Thoracic aorta (tissue), 2 donors: ENCODE results near the gene PLXNA3. TPM values are rescaled to one million over a fixed set of nuclear protein-coding genes. Genes with fewer than 3 reads are reported as not detected.

Experiments used
- ATAC-seq: fragments of 150-250 bp; one replicate; pipeline ENCODE4 v1.8.0; 2017; ENCODE audit warnings: low read depth; ENCODE audit not compliant: insufficient number of reproducible peaks, low FRiP score
- DNase-seq: peaks from one replicate; pipeline ENCODE4 v3.0.0-alpha.2; 2020; ENCODE audit warnings: low spot score
- H3K27ac ChIP-seq, 2 donors: fragments of 200-600 bp; sonication (generic); 1 replicate in 1 of 2; 2 replicates in 1 of 2; pipeline ENCODE4 v1.5.1; 2016; ENCODE audit warnings: mild to moderate bottlenecking in 2 of 2, moderate library complexity in 2 of 2
- H3K27me3 ChIP-seq: fragments of 200-600 bp; sonication (generic); replicated peaks from 2 replicates; pipeline ENCODE4 v1.6.0; 2016; ENCODE audit warnings: mild to moderate bottlenecking; ENCODE audit not compliant: insufficient read depth
- H3K36me3 ChIP-seq: fragments of 200-600 bp; sonication (generic); one replicate; pipeline ENCODE4 v1.5.1; 2016
- H3K4me1 ChIP-seq, 2 donors: fragments of 200-600 bp; sonication (generic); 1 replicate in 1 of 2; 2 replicates in 1 of 2; pipeline versions ENCODE4 v1.5.1 to v1.6.0; 2016; ENCODE audit warnings: low read depth in 2 of 2, mild to moderate bottlenecking in 1 of 2; ENCODE audit not compliant: control insufficient read depth in 1 of 2
- H3K4me3 ChIP-seq: fragments of 200-600 bp; sonication (generic); 2 replicates; pipeline ENCODE4 v1.5.1; 2016; ENCODE audit warnings: mild to moderate bottlenecking
- H3K9me3 ChIP-seq: fragments of 200-600 bp; sonication (generic); 2 replicates; pipeline ENCODE4 v1.5.1; 2016
- CTCF ChIP-seq: fragments of 200-600 bp; sonication (generic); IDR thresholded peaks from one replicate; pipeline ENCODE4 v1.5.1; 2019; ENCODE audit warnings: antibody characterized with exemption
- total RNA-seq, 2 donors: library from RNA; depleted of rRNA; stranded (reverse); fragments of >200 nt; gene quantifications; one replicate each; pipeline versions ENCODE4 v1.1.0 to v1.2.3, GENCODE V29; 2016

The PLXNA3 gene
- total RNA-seq, 2 donors from 2014 or later: 39.3 to 40.9 TPM

DNA sequence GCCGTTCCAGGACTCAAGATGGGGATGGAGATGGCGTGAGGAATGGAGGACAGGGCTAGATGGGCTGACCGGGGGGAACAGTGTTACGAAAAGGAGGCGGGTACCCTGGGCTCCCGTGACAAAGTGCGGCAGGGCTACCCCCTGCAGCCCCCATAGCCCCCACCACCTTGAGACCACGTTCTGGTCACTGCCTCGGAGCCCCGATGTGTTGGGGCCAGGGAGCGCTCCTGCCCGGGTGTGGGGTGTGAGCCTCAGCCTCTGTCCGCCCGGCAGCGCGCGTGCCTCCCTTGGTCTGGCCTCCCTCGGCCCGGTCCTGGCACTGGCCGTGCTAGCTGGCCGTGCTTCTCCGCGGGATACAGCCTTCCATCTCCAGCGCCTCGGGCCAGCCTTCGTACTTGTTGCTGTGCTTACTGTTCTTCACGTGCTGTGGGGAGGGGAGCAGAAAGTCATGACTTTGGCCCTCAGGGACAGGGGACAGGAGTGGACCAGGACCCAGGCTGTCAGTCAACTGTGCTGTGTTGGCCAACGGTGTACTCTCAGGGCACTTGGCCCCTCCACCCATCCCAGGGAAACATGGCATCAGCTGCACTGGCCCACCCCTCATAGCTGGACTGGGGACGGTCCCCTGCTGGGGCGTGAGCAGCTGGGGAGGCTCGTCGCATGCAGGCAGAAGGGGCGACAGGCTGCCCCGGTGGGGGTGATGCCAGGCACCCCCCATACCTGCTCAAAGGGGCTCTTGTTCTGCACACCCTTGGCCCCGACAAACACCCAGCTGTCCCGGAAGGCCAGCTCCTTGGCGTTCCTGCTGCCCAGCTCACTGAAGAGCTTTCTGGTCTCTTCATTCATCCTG, 48.6 kb downstream of the PLXNA3 start:
- DNase-seq (no peak), ATAC-seq (no peak)
- Histone ChIP-seq H3K27ac (no peak overlapping the region), H3K4me1 (no peaks in the 10 kb centered on the region), H3K27me3 (no peaks in the 10 kb centered on the region), H3K36me3 (peaks cover 3% of the 10 kb centered on the region), H3K9me3 (no peaks in the 10 kb centered on the region), H3K4me3 (no peak overlapping the region)
- no peak for TF ChIP-seq CTCF

DNA sequence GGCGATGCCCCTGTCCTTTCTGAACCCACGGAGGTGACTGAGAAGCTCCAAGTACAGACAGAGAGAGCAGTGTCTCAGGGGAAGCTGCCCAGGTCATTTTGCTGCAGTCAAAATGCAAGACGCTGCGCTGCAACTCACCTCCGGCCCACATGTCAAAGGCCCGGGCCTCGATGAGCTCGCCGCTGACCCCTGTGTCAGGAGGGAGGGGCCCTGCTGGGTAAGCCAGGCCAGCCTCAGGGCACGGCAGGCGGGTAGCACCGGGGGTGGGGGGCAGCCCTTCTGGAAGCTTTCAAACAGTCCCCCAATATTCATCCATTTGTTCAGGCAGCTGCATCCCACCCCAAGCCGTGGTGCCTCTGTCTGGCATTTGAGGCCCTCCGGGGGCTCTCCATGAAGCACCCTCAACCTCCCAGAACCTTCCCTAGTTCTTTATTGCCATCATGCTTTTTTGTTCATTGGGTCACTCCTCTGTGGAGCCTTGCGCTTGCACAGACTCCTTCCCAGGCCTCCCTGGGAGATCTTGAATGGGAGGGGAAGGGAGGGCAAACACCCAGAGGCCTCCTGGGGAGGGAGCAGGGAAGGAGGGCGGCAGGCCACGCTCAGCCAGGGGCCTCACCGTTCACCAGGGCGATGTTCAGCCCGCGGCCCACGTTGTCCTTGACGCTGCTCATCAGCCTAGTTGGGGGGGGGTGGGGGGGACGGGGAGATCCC, 49.7 kb downstream of the PLXNA3 start:
- Histone ChIP-seq H3K27ac (no peak overlapping the region), H3K36me3 (peaks cover 3% of the 10 kb centered on the region), H3K4me1 (no peaks in the 10 kb centered on the region), H3K9me3 (no peaks in the 10 kb centered on the region), H3K4me3 (no peak overlapping the region), H3K27me3 (no peaks in the 10 kb centered on the region)
- no peak for ATAC-seq
- no peak for TF ChIP-seq CTCF
- DNase-seq: no peak

- Histone ChIP-seq H3K27me3 (no peaks in the 10 kb centered on the region), H3K9me3 (no peaks in the 10 kb centered on the region), H3K4me3 (no peak overlapping the region), H3K36me3 (peaks cover 3% of the 10 kb centered on the region), H3K4me1 (no peaks in the 10 kb centered on the region), H3K27ac (no peak overlapping the region)
- no peak for ATAC-seq
- no peak for DNase-seq
- no peak for TF ChIP-seq CTCF
Observed at GRCh38 chrX:154508384-154508745, 50.3 kb downstream of the PLXNA3 start.

DNA sequence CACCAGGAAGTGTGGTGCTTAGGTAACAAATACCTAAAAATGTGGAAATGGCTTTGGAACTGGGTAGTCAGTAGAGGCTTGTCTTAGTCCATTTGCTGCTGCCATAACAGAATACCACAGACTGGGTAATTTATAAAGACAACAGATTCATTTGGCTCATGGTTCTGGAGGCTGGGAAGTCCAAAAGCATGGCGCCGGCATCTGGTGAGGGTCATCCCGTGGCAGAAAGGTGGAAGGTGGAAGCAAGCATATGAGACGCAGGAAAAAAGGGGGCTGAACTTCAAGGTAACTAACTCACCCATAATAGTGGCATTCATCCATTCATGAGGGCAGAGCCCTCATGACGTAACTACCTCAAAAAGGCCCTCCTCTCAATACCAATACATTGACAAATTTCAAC, 51.4 kb downstream of the PLXNA3 start:
- H3K27me3 ChIP-seq: no peaks in the 10 kb centered on the region
- H3K36me3 ChIP-seq: peaks cover 3% of the 10 kb centered on the region

More for the DNA sequence above, 51.4 kb downstream of the PLXNA3 start:
- H3K4me1 ChIP-seq: no peaks in the 10 kb centered on the region
- H3K4me3 ChIP-seq: no peak overlapping the region
- no peak for ATAC-seq
- DNase-seq: no peak
- no peak for TF ChIP-seq CTCF
- H3K9me3 ChIP-seq: no peaks in the 10 kb centered on the region
- H3K27ac ChIP-seq: no peak overlapping the region
